WI38 (cell line): Measurements from ENCODE around the gene MACROD2.

Source experiments
- H3K4me3 ChIP-seq: 2 replicates; pipeline ENCODE4 v1.5.1; 2011; ENCODE audit warnings: low read depth, mild to moderate bottlenecking, control low read depth, low read length
- CTCF ChIP-seq: IDR thresholded peaks from 2 replicates; pipeline ENCODE4 v1.5.1; 2012; ENCODE audit warnings: low read depth, mild to moderate bottlenecking, control low read depth, low read length

The MACROD2 gene

GRCh38 chr20:14913896-14914620 is 918.7 kb downstream of the MACROD2 start:
- TF ChIP-seq CTCF, result no peak
- no peak overlapping the region for H3K4me3 ChIP-seq

DNA sequence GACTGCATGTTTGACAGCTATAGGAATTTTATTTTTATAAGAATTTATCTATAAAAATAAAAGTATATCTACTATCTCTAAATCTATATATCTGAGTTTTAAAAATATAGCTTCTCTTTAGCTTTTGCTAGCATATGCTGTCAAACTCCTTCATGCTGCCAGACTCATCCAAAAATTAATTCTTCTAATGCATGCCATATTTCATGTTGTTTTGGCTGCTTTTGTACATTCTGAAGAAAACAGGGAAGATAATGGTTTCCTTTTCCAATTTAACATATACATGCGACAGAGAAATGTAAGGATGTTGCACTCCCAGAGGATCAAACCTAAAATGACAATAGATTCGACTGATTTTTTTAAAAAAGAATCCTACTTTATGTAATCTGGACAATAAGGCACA is 919.3 kb downstream of the MACROD2 start:
- no peak overlapping the region for H3K4me3 ChIP-seq
- no peak for TF ChIP-seq CTCF

DNA sequence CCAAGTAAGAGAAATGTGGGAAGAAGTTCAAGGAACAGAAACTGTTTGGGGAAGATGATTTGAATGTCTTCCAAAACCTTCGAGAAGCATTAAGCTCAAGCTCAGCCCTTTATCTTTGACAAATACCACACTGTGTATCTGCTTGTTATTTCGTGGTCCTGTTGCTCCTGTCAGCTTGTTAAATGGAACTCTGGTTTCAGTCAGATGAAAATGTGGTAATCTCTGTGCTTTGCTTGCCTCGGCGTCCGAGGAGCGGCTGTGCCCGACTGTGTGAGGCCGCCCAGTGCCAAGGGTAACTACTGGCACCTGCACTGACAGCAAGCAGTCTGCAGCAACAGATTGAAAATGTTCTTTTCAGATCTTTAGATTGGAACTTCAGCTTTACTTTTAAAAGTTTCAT is 920.0 kb downstream of the MACROD2 start:
- TF ChIP-seq CTCF, result no peak
- no peak overlapping the region for H3K4me3 ChIP-seq

DNA sequence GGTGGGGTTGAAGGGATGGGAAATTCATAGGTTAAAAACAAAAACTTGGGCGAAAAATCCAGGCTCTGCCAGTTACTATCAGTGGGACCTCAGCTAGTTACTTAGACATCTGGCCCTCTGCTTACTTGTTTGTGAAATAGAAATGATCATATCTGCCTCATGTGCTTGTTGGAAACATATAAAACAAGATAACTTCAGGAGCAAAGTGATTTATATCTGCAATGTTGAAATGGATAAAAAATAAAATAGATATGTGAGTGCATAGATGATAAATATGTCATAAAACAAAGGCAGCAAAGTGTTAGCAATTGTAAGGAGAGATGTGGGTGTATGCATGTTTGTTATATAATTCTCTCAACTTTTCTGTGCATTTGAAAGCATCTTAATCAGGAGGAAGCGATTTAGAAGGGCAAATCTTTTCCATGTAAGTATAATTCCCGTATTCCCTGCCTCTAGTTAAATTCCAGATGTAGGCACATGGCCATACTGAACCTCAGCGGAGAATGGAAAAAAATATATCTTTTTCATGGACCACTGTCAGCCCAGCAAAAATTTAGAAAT is 921.1 kb downstream of the MACROD2 start:
- TF ChIP-seq CTCF, result no peak
- H3K4me3 ChIP-seq, result no peak overlapping the region

DNA sequence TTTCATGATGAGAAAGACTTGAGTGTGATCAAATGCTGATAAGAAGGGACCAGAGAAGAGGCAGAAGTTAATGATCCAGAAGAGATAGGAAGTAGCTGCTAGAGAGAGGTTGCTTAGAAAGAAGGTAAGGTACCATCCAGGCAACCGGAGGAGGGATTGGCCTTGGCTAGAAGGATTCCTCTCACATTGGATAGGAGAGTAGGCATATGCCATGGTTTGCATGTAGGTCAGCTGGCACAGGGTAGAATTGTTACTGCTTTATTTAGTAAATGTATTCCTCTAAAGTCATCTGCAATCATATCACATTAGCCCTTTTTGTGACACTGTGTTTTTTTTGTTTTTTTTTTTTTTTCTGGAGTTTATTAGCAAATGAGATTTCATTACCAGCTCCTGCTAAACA is 923.0 kb downstream of the MACROD2 start:
- H3K4me3 ChIP-seq, result no peak overlapping the region
- no peak for TF ChIP-seq CTCF

- H3K4me3 ChIP-seq, result no peak overlapping the region
- no peak for TF ChIP-seq CTCF
These were observed 923.7 kb downstream of the MACROD2 start for GRCh38 chr20:14918976-14919375.

- no peak for TF ChIP-seq CTCF
- no peak overlapping the region for H3K4me3 ChIP-seq
These were observed 924.3 kb downstream of the MACROD2 start for GRCh38 chr20:14919501-14920081.
